Calu3 (cell line): ENCODE data around the gene MBP. TPM values are rescaled to one million over a fixed set of nuclear protein-coding genes. Genes with fewer than 3 reads are reported as not detected.

Source experiments
- BruUV-seq: library from RNA; stranded (reverse); fragments of 400-500 nt; replicated peaks from 2 replicates; lab custom pipeline; 2021; lab: Mats Ljungman, UMichigan
- CTCF ChIA-PET: fragments of 300-600 bp; sonication (Branson Sonifier 250); formaldehyde crosslinking; loops from one replicate; lab custom pipeline; 2022; ENCODE audit warnings: antibody characterized with exemption; lab: Charles Lee
- DNase-seq: peaks from one replicate; pipeline ENCODE4 v3.0.0; 2022
- H3K27ac Mint-ChIP-seq: one replicate; pipeline ENCODE4 v1.8.0; 2022; ENCODE audit warnings: mixed read lengths; ENCODE audit not compliant: unreplicated experiment
- H3K27me3 Mint-ChIP-seq: one replicate; pipeline ENCODE4 v1.8.0; 2022; ENCODE audit warnings: mixed read lengths; ENCODE audit not compliant: unreplicated experiment
- H3K36me3 Mint-ChIP-seq: one replicate; pipeline ENCODE4 v1.8.0; 2022; ENCODE audit warnings: mild to moderate bottlenecking, moderate library complexity, mixed read lengths; ENCODE audit not compliant: insufficient read depth, unreplicated experiment
- H3K4me1 Mint-ChIP-seq: one replicate; pipeline ENCODE4 v1.8.0; 2022; ENCODE audit warnings: mild to moderate bottlenecking, low read depth, mixed read lengths; ENCODE audit not compliant: unreplicated experiment
- H3K4me3 Mint-ChIP-seq: one replicate; pipeline ENCODE4 v1.8.0; 2022; ENCODE audit warnings: mild to moderate bottlenecking, low read depth, moderate library complexity, mixed read lengths; ENCODE audit not compliant: unreplicated experiment
- H3K9me3 Mint-ChIP-seq: one replicate; pipeline ENCODE4 v1.8.0; 2022; ENCODE audit warnings: low read depth, mixed read lengths; ENCODE audit not compliant: unreplicated experiment
- intact Hi-C: fragments of 100-400 bp; cut with micrococcal nuclease; formaldehyde crosslinking; loops from one replicate; pipeline ENCODE4 v1.10.0; 2022; ENCODE audit not compliant: unreplicated experiment
- total RNA-seq: library from RNA; stranded (reverse); gene quantifications from 2 replicates; pipeline ENCODE4 v1.2.3, GENCODE V29; 2022
- TF ChIP-seq, protein P1 (sequence below): fragments of 200-600 bp; IDR thresholded peaks from one replicate; pipeline ENCODE4 v1.8.0; 2022; ENCODE audit warnings: antibody characterized with exemption; ENCODE audit not compliant: unreplicated experiment

The MBP gene
- total RNA-seq, 1 experiment from 2014 or later, result 221 TPM

- DNase-seq, result no peak
- intact Hi-C loops, result loop anchor here (10.0 kb wide), 1 partner anchor 485 kb away; no protein-coding TSS in a partner anchor
- peaks cover 24% of the 10 kb centered on the region for H3K27me3 Mint-ChIP-seq
- no peak overlapping the region for H3K4me3 Mint-ChIP-seq
- CTCF ChIA-PET, result interaction anchor here (0.7 to 1.2 kb wide), 2 partner anchors 11 to 27 kb away, joined by 3 to 4 read pairs; no protein-coding TSS in a partner anchor
- no TSS peak for BruUV-seq
- H3K36me3 Mint-ChIP-seq, result no peaks in the 10 kb centered on the region
- H3K9me3 Mint-ChIP-seq, result no peaks in the 10 kb centered on the region
- TF ChIP-seq, protein P1, sequence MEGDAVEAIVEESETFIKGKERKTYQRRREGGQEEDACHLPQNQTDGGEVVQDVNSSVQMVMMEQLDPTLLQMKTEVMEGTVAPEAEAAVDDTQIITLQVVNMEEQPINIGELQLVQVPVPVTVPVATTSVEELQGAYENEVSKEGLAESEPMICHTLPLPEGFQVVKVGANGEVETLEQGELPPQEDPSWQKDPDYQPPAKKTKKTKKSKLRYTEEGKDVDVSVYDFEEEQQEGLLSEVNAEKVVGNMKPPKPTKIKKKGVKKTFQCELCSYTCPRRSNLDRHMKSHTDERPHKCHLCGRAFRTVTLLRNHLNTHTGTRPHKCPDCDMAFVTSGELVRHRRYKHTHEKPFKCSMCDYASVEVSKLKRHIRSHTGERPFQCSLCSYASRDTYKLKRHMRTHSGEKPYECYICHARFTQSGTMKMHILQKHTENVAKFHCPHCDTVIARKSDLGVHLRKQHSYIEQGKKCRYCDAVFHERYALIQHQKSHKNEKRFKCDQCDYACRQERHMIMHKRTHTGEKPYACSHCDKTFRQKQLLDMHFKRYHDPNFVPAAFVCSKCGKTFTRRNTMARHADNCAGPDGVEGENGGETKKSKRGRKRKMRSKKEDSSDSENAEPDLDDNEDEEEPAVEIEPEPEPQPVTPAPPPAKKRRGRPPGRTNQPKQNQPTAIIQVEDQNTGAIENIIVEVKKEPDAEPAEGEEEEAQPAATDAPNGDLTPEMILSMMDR, result no peak
- no peak overlapping the region for H3K27ac Mint-ChIP-seq
- peaks cover 14% of the 10 kb centered on the region for H3K4me1 Mint-ChIP-seq
Observed at GRCh38 chr18:76979906-76980305, 152.7 kb downstream of the MBP start.

DNA sequence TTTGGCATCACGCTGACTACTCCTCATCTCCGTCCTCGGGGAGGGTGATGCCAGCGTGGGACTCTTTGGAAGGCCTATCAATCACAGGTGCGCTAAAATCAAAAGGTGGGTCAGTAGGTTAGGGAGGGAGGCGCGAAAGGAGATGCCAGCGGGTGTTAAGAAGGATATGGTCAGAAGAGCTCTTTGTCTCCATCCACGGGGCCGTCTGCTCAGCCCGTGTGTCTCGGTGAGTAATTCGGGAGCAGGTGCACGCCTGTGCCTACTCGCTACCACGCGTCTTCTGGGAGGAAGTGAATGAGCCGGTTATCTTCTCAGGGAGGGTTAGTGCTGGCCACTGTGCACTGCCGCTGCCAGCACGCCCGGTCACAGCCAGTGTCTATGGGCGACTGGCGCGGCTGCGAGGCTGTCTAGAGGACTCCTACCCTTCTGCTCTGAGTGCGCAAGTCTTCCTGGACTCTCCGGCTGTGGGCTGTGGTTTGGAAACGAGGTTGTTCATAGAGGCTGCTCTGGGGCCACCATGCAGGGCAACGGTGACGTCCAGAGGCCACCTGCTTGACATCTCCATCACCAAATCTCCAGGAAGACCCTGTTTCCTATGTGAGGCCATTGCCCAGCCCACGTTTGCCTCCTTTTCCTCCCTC lies 153.4 kb downstream of the MBP start:
- no peak overlapping the region for H3K27ac Mint-ChIP-seq
- no peaks in the 10 kb centered on the region for H3K36me3 Mint-ChIP-seq
- H3K27me3 Mint-ChIP-seq, result peaks cover 30% of the 10 kb centered on the region
- H3K4me3 Mint-ChIP-seq, result no peak overlapping the region
- no peak for DNase-seq
- CTCF ChIA-PET, result interaction anchor here (0.7 kb wide), 1 partner anchor 28 kb away, joined by 3 read pairs; no protein-coding TSS in a partner anchor
- BruUV-seq, result no TSS peak
- intact Hi-C loops, result no loop called here
- no peaks in the 10 kb centered on the region for H3K9me3 Mint-ChIP-seq
- TF ChIP-seq, protein P1, result no peak
- peaks cover 14% of the 10 kb centered on the region for H3K4me1 Mint-ChIP-seq

DNA sequence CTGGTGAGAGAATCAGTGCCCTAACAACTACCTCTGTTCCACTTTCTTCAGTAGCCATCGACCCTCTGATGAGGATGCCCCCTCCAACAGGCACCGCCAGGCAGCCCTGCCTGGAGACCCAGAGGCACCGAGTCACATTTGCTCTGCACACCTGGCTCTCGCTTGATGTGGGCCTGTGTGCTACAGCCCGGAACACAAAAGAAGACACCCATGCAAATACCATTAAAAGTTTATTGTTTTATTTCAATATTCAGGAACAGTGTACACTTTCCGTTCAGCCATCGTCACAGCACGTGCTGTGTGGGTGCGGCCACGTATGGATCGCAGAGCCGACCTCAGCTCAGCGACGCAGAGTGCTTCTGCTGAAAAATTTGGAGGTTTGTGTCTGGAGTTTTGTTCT lies 154.0 kb downstream of the MBP start:
- intact Hi-C loops, result no loop called here
- Mint-ChIP-seq H3K4me3 (no peak overlapping the region), H3K36me3 (no peaks in the 10 kb centered on the region), H3K9me3 (no peaks in the 10 kb centered on the region), H3K4me1 (peaks cover 14% of the 10 kb centered on the region), H3K27me3 (peaks cover 37% of the 10 kb centered on the region), H3K27ac (no peak overlapping the region)
- BruUV-seq, result no TSS peak
- CTCF ChIA-PET, result interaction anchor here (0.7 kb wide), 1 partner anchor 53 kb away, joined by 3 read pairs; no protein-coding TSS in a partner anchor
- TF ChIP-seq, protein P1, result no peak
- DNase-seq, result no peak

GRCh38 chr18:76977684-76978232 lies 154.8 kb downstream of the MBP start:
- Mint-ChIP-seq H3K4me3 (no peak overlapping the region), H3K36me3 (no peaks in the 10 kb centered on the region), H3K4me1 (peaks cover 7% of the 10 kb centered on the region), H3K27me3 (peaks cover 45% of the 10 kb centered on the region), H3K9me3 (no peaks in the 10 kb centered on the region), H3K27ac (no peak overlapping the region)
- CTCF ChIA-PET, result interaction anchor here (0.8 to 1.6 kb wide), 2 partner anchors 9 to 77 kb away, joined by 3 to 4 read pairs; no protein-coding TSS in a partner anchor
- intact Hi-C loops, result no loop called here
- TF ChIP-seq, protein P1, result no peak
- no peak for DNase-seq
- BruUV-seq, result no TSS peak
